Metanephros (tissue), 1 donor: ENCODE data around the gene COX6B2. TPM values are rescaled to one million over a fixed set of nuclear protein-coding genes. Genes with fewer than 3 reads are reported as not detected.

Source experiments
- total RNA-seq: library from RNA; depleted of rRNA; stranded (reverse); fragments of >200 nt; gene quantifications from one replicate; pipeline ENCODE4 v1.2.3, GENCODE V29; 2014

COX6B2 gene
- total RNA-seq, result 0.12 TPM

GRCh38 chr19:55354698-55355212 is at the start of gene COX6B2:
Gene COX6B2, minus strand, starts transcription at chr19:55354719. Its CDS starts 198 bp downstream, at chr19:55354521.

GRCh38 chr19:55385724-55386492 is 31.4 kb upstream of the COX6B2 start, which contains the start of gene RPL28:
Gene RPL28, plus strand, starts transcription at chr19:55385932. Its CDS starts 426 bp downstream, at chr19:55386358.

GRCh38 chr19:55384131-55384919 is 29.8 kb upstream of the COX6B2 start, which contains the start of gene TMEM238:
Gene TMEM238, minus strand, starts transcription at chr19:55384292. Its CDS starts 33 bp downstream, at chr19:55384259.

GRCh38 chr19:55376241-55376933 is 21.9 kb upstream of the COX6B2 start, which contains the start of gene TMEM190:
Gene TMEM190, plus strand, starts transcription at chr19:55376826. Its CDS starts 28 bp downstream, at chr19:55376854.

GRCh38 chr19:55370305-55370988 is 15.9 kb upstream of the COX6B2 start, which contains the start of gene IL11:
Gene IL11, minus strand, starts transcription at chr19:55370463. Its CDS starts 153 bp downstream, at chr19:55370310.

GRCh38 chr19:55362990-55363716 is 8.6 kb upstream of the COX6B2 start, which contains the start of gene GARIN5B:
Gene GARIN5B, minus strand, starts transcription at chr19:55363260. Its CDS starts 194 bp downstream, at chr19:55363066.

GRCh38 chr19:55339105-55339888 is 15.2 kb downstream of the COX6B2 start, which contains the start of gene KMT5C:
Gene KMT5C, plus strand, starts transcription at chr19:55339876. Its CDS starts 2,061 bp downstream, at chr19:55341937.

GRCh38 chr19:55325172-55325571 is 29.3 kb downstream of the COX6B2 start, which contains the start of gene TMEM150B:
Gene TMEM150B, minus strand, starts transcription at chr19:55325341. Its CDS starts 4,305 bp downstream, at chr19:55321036.

Other genes with a start within 250 kb of the COX6B2 start
- gene PPP1R12C, start 237.1 kb downstream of the COX6B2 start, total RNA-seq, result 53.5 TPM
- 26.9 TPM for gene TNNT1, start 205.5 kb downstream of the COX6B2 start, total RNA-seq
- 1.1 TPM for gene TNNI3, start 197.0 kb downstream of the COX6B2 start, total RNA-seq
- 5.2 TPM for gene DNAAF3, start 188.1 kb downstream of the COX6B2 start, total RNA-seq
- gene SYT5, start 174.4 kb downstream of the COX6B2 start, total RNA-seq, result not detected
- 0.76 TPM for gene PTPRH, start 145.2 kb downstream of the COX6B2 start, total RNA-seq
- gene TMEM86B, start 126.0 kb downstream of the COX6B2 start, total RNA-seq, result 1.3 TPM
- gene PPP6R1, start 95.7 kb downstream of the COX6B2 start, total RNA-seq, result 37.1 TPM
- gene HSPBP1, start 74.6 kb downstream of the COX6B2 start, total RNA-seq, result 28.1 TPM
- 11.2 TPM for gene BRSK1, start 70.7 kb downstream of the COX6B2 start, total RNA-seq
- 2.1 TPM for gene TMEM150B, start 29.4 kb downstream of the COX6B2 start, total RNA-seq
- 22.5 TPM for gene KMT5C, start 14.8 kb downstream of the COX6B2 start, total RNA-seq
- not detected for gene GARIN5B, start 8.5 kb upstream of the COX6B2 start, total RNA-seq
- 0.41 TPM for gene IL11, start 15.7 kb upstream of the COX6B2 start, total RNA-seq
- not detected for gene TMEM190, start 22.1 kb upstream of the COX6B2 start, total RNA-seq
- gene TMEM238, start 29.6 kb upstream of the COX6B2 start, total RNA-seq, result 1.6 TPM
- gene RPL28, start 31.2 kb upstream of the COX6B2 start, total RNA-seq, result 334 TPM
- gene UBE2S, start 53.1 kb upstream of the COX6B2 start, total RNA-seq, result 21.2 TPM
- 0.12 TPM for gene SHISA7, start 88.6 kb upstream of the COX6B2 start, total RNA-seq
- gene ISOC2, start 106.9 kb upstream of the COX6B2 start, total RNA-seq, result 80.6 TPM
- not detected for gene C19orf85, start 110.0 kb upstream of the COX6B2 start, total RNA-seq
- gene ZNF628, start 121.9 kb upstream of the COX6B2 start, total RNA-seq, result 5.6 TPM
- gene NAT14, start 130.5 kb upstream of the COX6B2 start, total RNA-seq, result 19.6 TPM
- gene SSC5D, start 133.7 kb upstream of the COX6B2 start, total RNA-seq, result 5.3 TPM
- gene SBK2, start 182.4 kb upstream of the COX6B2 start, total RNA-seq, result 0.35 TPM
- not detected for gene SBK3, start 190.8 kb upstream of the COX6B2 start, total RNA-seq
- 10.0 TPM for gene ZNF579, start 226.1 kb upstream of the COX6B2 start, total RNA-seq
- gene FIZ1, start 244.8 kb upstream of the COX6B2 start, total RNA-seq, result 9.2 TPM
- gene ZNF524, start 245.6 kb upstream of the COX6B2 start, total RNA-seq, result 13.3 TPM